Daoy (cell line): Measurements from ENCODE around the gene SLIT3. TPM values are rescaled to one million over a fixed set of nuclear protein-coding genes. Genes with fewer than 3 reads are reported as not detected.
A peak's percentile ranks its signal among the peaks of the same experiment; 100 is the strongest.

ENCODE experiments used
- DNase-seq: peaks from one replicate; pipeline ENCODE4 v3.0.0-alpha.2; 2015; ENCODE audit warnings: low read depth
- total RNA-seq: library from RNA; depleted of rRNA; stranded (reverse); fragments of >200 nt; shearing (Covaris generic); gene quantifications from 2 replicates; pipeline ENCODE4 v1.2.3, GENCODE V29; 2014

SLIT3 gene
- total RNA-seq, 1 experiment from 2014 or later: 3.5 TPM

GRCh38 chr5:168992016-168992415 is 308.9 kb downstream of the SLIT3 start:
- no peak for DNase-seq

GRCh38 chr5:168991311-168991710 is 309.6 kb downstream of the SLIT3 start:
- peak; percentile 33 for DNase-seq

- DNase-seq: no peak
Observed at GRCh38 chr5:168990679-168991078, 310.3 kb downstream of the SLIT3 start.

- DNase-seq: no peak
Observed at GRCh38 chr5:168989731-168990505, 311.0 kb downstream of the SLIT3 start.

GRCh38 chr5:168988699-168989098 is 312.2 kb downstream of the SLIT3 start:
- DNase-seq: no peak

DNA sequence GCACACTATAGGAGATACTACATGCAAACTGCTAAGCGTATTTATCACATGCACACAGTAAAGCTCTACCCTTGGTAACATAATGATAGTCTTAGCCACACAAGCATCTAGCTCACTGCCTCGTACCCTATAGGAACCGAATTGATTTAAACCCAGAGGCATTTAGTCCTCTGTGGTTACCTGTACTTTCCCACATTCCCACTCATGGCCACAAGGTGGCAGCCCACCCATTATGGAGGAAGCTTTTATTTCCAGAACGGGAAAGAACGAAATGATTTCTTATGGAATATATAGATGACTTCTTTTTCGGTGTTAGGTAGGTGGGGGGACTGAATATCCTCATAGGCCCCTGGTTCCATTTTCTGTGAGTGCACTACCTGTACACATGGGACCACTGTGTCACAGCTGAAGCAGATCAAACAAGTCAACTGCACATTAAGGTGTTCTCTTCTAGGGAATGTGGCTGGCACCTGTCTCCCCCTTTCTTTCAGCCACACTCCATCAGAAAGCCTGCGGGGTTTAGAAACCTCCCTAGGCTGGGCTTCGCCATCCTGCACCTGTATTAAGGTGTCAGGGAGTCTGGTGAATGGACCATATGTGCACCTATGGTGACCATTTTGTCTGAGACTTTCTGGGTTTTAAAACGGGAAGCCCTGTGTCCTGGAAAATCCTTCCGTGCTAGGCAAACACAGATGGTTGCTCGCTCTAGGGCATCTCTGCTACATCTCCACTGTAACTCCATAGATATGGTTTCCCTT is 313.2 kb downstream of the SLIT3 start:
- peak; percentile 69 for DNase-seq

GRCh38 chr5:168985454-168985853 is 315.5 kb downstream of the SLIT3 start:
- no peak for DNase-seq

DNA sequence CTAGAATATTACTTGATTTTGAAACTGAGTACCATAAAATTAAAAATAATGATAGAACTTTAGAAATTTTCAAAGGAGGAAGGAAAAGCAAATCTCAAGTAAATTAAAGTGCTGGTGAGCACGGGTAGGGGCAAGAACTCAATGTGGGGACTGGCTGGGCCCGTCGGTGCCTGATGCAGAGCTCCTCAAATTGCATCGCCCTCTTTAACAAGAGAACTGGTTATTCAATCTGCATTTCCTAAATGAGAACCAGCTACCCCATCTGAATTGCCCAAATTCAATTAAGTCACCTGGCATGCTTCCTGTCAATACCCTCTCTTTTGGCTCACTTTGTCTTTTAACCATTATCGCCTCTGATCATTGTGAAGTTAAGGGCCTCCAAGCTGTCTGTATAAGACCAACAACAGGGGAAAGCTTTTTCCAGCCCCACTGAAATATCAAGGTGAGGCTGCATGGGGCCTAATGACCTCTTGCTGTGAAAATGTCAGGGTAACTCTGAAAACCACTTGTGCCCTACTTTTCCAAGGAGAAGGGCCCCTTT is 316.7 kb downstream of the SLIT3 start:
- DNase-seq: no peak

- DNase-seq: no peak
Observed at GRCh38 chr5:168979135-168979534, 321.8 kb downstream of the SLIT3 start.

DNA sequence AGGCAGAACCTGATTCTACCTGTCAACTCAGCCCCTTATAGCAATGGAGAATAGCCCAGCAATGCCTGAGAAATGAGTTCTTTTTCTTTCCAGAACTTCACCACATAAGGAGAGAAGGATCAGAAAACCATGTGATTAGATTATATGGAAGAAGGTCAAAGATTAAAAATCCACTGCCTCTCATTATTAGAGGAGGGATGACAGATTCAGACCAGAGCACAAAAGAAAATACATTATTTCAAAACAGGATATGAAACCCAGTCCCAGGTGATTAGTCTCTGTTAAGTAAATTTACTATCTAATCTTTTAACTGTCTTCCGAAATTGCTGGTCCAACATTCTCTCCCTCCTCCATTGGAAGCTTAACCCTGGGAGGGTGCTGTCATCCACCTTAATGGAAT is 322.4 kb downstream of the SLIT3 start:
- DNase-seq: no peak

GRCh38 chr5:168978015-168978414 is 322.9 kb downstream of the SLIT3 start:
- DNase-seq: peak; percentile 65

- no peak for DNase-seq
Observed at GRCh38 chr5:168976311-168976970, 324.5 kb downstream of the SLIT3 start.

GRCh38 chr5:168975331-168975730 is 325.6 kb downstream of the SLIT3 start:
- no peak for DNase-seq

DNA sequence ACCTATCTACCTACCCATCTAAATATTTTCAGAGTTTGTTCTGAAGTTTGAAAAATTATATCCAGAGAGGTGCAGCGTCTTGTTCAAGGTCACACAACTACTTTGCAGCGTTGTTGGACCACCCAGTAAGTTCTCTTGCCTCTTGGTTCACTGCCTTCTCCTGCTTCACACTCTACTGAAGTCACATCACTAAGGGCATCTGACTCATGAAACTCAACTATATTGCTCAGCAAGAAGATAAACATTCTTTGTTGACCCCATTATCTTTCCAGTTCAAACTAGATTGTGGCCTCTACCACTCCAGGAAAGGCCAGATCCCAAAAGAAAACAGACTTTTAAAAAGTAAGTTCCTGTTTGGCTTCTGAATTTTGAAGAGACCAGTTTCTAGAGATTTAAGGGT is 326.9 kb downstream of the SLIT3 start:
- peak; percentile 28 for DNase-seq

DNA sequence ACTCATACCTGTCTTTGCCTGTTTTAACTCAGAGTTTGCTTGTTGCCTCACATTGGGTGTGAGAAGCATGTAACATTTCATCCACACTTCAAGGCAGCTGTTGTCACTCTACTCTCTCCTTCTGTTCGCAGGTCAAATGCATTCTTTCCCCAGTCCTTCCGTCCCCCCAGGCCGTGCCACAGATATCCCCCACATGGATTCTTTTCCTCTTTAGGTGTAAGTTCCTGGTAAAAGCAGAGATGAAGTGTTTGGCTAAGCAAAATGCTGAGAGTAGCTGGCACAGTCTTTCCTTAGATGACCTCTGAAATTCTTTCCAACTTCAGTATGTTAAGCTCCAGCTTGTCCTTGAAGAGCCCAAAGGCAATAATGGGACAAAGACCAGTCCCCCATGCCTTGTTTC is 328.2 kb downstream of the SLIT3 start:
- DNase-seq: no peak

GRCh38 chr5:168971100-168971499 is 329.8 kb downstream of the SLIT3 start:
- no peak for DNase-seq

GRCh38 chr5:168969326-168969886 is 331.5 kb downstream of the SLIT3 start:
- DNase-seq: no peak

- DNase-seq: no peak
Observed at GRCh38 chr5:168967882-168968620, 332.9 kb downstream of the SLIT3 start.

GRCh38 chr5:168965638-168966037 is 335.3 kb downstream of the SLIT3 start:
- no peak for DNase-seq

DNA sequence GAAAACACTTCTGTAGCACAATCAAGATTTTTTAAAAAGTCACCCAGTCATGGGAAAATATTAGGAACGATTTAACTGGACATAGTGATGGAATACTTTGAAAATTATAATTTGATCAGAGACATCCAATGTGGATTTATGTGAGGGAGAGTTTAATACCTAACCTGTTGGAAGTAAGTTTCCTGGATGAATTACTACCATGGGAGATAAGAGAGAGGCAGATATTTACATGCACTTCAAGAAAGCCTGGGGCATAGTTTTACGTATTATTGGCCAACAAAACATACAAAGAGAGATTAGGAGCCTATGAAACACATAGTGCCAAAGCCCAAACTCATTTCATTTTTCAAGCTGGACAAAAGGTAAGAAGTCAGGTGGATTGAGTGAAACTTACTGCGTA is 336.8 kb downstream of the SLIT3 start:
- DNase-seq: no peak

DNA sequence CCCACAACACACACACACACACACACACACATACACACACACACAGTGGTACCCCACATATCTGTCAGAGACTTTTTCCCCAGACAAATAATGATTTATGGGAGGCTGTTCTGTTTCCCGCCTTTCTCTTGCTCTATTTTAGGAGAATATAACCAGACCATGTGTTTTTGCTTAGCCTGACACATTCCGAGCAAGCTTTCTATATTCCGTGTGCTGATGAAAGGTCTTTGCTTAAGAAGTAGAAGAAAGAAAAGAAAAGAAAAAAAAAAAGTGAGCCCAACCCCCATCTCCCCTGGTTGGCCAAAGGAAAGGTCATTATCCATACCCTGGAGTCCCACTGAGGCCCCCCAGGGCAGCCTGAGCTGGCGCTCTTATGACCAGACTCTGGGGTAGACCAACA is 338.6 kb downstream of the SLIT3 start:
- DNase-seq: no peak
